ENCODE results near the gene BIK.

The BIK gene

DNA sequence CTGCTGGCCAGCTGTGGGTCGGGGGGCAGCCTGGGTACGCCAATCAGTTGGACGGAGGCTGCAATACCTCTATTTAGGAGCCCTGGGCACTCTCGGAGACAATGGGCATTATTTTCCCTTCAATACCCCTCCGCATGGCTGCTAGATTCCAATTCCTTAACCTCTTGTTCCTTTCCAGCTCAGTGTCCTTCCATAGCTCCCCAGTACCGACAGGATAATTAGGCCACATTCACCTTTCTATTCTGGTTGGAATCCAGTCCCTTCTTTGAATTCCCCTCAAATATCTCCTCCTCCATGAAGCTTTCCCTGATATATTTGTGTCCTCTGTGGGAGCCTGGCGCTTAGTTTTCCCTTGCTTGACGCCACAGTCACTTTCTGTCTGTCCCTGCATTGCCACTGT is 4.2 kb upstream of the BIK start:
- no peak for DNase-seq

GRCh38 chr22:43109511-43109910 is 1.0 kb upstream of the BIK start:
- DNase-seq: no peak

- DNase-seq: no peak
These were observed 568 bp upstream of the BIK start for GRCh38 chr22:43109921-43110443.

- DNase-seq: no peak
These were observed 525 bp downstream of the BIK start for GRCh38 chr22:43110927-43111623.

DNA sequence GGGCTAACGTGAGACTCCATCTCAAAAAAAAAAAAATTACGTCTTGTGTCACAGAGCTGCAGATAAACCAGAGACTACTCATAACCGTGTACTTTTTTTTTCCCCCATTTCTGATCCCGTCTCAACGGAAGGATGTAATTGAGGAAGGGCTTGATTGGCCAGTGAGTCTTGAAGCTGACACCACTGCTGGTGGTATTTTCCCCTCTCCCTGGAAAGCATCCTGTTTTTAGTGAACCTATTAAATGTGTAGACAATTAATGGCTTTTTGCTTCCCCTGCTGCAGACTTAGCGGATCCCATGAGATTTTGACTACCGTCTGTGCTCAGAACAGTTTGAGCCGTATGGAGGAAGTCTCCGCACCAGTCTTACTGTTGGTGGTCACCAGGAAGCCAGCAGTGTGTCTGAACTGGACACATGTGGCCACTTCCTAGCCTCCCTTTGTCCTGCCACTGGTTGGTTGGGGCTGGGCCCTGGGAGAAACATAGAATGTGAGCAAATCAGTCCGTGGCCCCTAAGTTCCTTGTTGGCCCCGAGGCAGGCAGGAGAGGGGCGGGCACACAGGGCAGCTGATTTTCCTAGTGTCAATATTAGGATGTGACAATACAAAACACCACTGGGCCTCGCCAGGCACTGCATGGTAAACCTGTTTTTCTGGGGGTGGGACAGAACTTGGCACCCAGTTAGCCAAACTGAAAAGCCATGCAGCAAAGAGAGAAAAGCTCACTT is 3.1 kb downstream of the BIK start:
- no peak for DNase-seq

GRCh38 chr22:43114958-43115357 is 4.4 kb downstream of the BIK start:
- DNase-seq: no peak

DNA sequence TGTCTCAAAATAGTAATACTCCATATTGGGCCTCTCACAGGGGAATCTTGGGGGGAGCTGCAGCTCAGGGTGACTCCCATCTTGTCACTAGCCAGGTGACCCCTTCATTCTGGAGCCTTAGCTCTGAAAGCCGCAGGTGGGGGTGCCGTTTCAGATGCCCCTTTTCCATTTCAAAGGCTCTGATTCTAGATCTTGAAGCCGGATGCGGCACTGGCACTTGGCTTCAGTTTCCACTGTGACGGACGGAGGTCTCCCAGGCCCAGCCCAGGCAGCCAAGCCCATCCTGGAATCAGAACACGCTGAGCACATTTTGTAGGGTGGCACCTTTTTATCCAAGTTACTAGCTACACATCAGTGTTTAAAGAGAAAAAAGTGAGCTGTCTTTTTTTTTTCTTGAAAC is 6.4 kb downstream of the BIK start:
- no peak for DNase-seq

GRCh38 chr22:43118024-43118849 is 7.7 kb downstream of the BIK start:
- DNase-seq: no peak

DNA sequence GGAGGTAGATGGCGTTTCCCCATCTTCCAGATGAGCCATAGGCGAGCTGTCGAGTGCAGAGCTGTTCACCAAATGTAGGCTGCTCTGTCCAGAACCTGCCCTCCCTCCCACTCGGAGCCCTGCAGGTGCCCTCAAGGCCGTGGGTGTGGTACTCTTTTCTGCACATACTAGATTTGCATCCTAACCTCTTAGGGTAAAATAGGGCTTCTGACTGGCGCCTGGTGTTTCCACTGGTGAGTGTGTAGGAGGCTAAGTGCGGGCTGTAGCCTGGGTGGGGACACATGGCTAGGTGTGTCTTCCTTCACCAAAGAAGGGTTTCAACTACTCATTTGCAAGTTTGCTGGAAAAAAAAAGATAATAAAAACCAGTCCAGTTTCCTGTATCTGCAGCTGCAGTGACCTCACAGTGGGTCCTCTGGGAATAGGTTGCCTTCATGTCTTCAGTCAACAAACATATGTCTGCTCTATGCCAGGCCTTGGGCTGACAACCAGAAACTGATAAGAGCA is 8.5 kb downstream of the BIK start:
- DNase-seq: no peak

DNA sequence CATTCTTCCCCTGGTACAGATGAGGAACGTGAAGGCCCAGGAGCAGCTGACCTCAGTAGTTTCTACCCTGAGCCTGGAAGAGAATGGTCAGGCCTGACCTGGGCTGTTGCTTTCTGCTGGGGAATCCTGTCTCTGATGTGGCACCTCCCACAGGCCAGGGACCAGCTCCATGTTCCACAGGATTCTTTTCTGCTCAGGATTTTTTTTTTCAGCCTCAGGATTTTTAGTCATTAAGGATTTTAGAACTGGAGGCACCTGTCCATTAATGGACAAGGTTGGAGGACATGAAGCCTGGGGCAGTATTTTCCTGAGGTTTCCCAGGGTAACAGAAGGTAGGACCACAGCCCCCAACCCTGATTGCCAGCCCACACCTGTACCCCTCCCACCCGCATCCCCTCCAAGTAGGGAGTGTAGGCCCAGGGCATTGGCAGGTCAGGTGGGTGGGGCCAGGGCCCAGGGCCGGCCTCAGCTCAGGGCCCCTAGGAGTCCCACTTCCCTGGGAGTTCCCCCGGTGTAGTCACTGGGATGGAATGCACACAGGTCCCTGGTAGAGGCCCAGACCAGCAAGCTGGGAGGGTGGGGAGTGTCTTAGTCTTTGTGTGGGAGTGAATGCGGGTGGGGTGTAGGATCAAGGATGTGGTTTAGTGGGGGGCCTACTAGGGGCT is 16.1 kb downstream of the BIK start:
- DNase-seq: no peak

GRCh38 chr22:43127166-43127908 is 16.8 kb downstream of the BIK start:
- no peak for DNase-seq

- no peak for DNase-seq
These were observed 17.6 kb downstream of the BIK start for GRCh38 chr22:43128116-43128515.

DNA sequence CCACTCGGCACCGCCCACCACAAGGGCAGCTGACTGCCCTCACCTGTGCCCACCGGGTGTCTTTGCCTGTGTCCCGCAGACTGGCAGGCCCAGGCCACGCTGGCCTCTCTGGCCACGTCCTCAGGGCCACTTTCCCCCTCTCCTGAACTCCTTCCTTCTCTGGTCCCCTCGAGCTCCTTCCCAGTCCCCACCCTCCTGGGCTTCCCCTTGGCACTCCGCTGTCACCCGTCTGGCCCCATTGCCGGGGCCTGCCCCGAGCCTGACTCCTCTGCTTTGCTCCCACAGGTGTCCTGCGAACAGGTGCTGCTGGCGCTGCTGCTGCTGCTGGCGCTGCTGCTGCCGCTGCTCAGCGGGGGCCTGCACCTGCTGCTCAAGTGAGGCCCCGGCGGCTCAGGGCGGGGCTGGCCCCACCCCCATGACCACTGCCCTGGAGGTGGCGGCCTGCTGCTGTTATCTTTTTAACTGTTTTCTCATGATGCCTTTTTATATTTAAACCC is 18.4 kb downstream of the BIK start:
- DNase-seq: no peak

- no peak for DNase-seq
These were observed 19.2 kb downstream of the BIK start for GRCh38 chr22:43129426-43130425.

GRCh38 chr22:43131773-43132501 is 21.4 kb downstream of the BIK start:
- DNase-seq: no peak

- DNase-seq: no peak
These were observed 22.9 kb downstream of the BIK start for GRCh38 chr22:43133401-43133800.

DNA sequence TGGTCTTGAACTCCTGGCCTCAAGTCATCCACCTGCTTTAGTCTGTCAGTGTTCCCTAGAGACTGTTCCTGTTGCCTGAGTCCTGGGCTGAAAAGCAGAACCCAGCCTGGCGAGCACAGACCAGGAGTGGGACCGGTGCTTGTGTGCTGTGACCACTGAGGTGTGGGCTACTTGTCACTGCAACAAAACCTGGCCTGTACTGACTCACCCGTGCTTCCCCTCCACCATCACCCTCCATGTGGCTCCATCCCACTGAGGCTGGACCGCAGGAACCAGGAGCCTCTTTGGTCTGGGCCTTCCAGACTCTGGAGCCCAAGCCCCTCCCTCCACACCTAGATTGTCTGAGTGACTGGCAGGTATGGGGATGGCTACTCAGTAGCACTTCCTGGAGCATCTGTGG is 24.0 kb downstream of the BIK start:
- DNase-seq: no peak

DNA sequence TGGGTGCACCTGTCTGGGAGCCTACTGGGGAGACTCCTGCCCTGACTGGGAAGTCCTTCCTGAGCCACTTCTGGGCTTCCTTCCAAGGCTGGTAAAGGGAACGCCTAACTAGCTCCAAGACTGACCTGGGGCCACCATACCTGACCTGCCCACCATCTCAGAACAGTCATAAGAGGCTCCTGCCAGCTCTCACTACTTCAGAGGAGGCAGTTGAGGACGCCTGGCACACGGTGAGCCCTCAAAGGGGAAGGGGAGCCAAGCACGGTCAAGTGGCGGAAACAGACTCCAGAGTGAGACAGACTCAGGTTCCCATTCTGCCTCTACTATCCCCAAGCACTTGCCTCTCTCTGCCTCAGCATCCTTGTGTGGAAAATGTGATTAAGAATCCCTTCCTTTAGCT is 25.0 kb downstream of the BIK start:
- no peak for DNase-seq

GRCh38 chr22:43136255-43136654 is 25.7 kb downstream of the BIK start:
- DNase-seq: no peak

GRCh38 chr22:43136801-43137200 is 26.3 kb downstream of the BIK start:
- DNase-seq: no peak
